WI38 (cell line): ENCODE results near the gene FOXL3.

Experiments
- H3K4me3 ChIP-seq: 2 replicates; pipeline ENCODE4 v1.5.1; 2011; ENCODE audit warnings: low read depth, mild to moderate bottlenecking, control low read depth, low read length
- CTCF ChIP-seq: IDR thresholded peaks from 2 replicates; pipeline ENCODE4 v1.5.1; 2012; ENCODE audit warnings: low read depth, mild to moderate bottlenecking, control low read depth, low read length

The FOXL3 gene

GRCh38 chr7:286266-286665 lies 3.7 kb upstream of the FOXL3 start:
- TF ChIP-seq CTCF, result no peak
- no peak overlapping the region for H3K4me3 ChIP-seq

GRCh38 chr7:288671-289101 lies 1.3 kb upstream of the FOXL3 start:
- no peak for TF ChIP-seq CTCF
- no peak overlapping the region for H3K4me3 ChIP-seq

- H3K4me3 ChIP-seq, result no peak overlapping the region
- TF ChIP-seq CTCF, result no peak
These were observed 688 bp upstream of the FOXL3 start for GRCh38 chr7:289209-289755.

GRCh38 chr7:290554-291372 lies 793 bp downstream of the FOXL3 start:
- TF ChIP-seq CTCF, result no peak
- no peak overlapping the region for H3K4me3 ChIP-seq

- H3K4me3 ChIP-seq, result no peak overlapping the region
- TF ChIP-seq CTCF, result no peak
These were observed 1.6 kb downstream of the FOXL3 start for GRCh38 chr7:291373-292092.

- no peak overlapping the region for H3K4me3 ChIP-seq
- no peak for TF ChIP-seq CTCF
These were observed 2.3 kb downstream of the FOXL3 start for GRCh38 chr7:292226-292625.

GRCh38 chr7:292826-293225 lies 2.9 kb downstream of the FOXL3 start:
- TF ChIP-seq CTCF, result no peak
- no peak overlapping the region for H3K4me3 ChIP-seq
